Activated CD4-positive, alpha-beta T cell treated with anti-CD3 and anti-CD28 coated beads for 48 hours (primary cell): ENCODE data around the gene COPE.

ENCODE experiments used
- DNase-seq: peaks from one replicate; pipeline ENCODE4 v3.0.0-alpha.2; 2020

The COPE gene

DNA sequence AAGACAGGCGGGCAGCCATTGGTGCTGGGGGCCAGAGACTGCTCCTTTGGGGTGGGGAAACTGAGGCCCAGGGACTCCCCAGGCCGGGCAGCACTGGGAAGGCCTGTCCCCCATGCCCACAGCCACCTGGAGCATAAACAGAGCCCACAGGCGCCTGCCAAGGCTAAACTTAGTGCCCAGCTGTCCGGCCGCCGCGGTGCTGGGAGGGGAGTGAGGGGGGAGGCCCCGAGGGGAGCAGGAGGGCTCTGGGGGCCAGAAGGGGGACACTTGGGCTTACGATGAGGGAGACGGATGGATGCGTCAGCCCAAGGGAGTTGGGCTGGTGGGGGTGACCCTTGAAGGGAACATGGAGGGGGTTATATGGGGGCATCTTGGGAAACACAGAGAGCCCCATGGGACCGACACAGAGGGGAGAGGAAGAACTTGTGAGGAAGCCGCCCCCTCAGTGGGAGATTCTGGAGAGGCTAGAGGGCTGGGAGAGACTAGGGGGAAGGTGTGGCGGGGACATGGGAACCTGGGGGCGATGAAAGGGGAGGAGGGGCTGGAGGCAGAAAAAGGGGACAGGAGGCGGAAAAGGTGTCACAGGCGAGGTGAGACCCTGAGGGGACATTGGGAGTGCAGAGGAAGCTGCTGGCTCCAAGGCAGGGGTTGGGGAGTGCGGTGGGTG is 25.5 kb downstream of the COPE start:
- no peak for DNase-seq

DNA sequence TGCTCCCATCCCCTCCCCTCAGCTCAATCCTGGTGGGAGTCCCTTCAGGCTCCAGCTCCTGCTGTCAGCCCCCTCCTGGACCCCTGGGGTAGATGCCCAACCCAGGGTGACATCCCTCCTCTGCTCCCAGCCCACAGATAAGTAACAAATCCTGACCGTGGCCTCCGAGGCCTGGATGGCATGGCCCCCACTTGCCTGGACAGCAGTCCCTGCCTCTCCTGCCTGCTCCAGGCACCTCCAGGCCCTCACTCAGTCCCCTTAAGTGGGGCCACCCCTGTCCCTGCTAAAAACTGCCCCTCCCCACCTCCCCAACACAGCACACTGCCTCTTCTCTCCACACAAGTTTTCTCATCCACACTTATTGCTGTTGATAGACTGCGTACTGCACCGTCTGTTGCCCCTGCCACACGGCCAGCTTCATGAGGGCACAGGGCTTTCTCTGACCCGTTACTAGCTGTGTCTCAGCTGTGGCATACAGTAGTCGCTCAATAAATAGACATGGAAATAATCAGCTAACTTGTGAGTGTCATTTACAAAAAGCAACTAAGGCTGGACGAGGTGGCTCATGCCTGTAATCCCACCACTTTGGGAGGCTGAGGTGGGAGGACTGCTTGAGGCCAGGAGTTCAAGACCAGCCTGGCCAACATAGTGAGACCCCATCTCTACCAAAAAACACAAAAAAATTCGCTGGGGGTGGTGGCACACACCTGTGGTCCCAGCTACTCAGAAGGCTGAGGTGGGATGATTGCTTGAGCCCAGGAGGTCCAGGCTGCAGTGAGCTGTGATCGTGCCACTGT is 29.0 kb downstream of the COPE start:
- no peak for DNase-seq

DNA sequence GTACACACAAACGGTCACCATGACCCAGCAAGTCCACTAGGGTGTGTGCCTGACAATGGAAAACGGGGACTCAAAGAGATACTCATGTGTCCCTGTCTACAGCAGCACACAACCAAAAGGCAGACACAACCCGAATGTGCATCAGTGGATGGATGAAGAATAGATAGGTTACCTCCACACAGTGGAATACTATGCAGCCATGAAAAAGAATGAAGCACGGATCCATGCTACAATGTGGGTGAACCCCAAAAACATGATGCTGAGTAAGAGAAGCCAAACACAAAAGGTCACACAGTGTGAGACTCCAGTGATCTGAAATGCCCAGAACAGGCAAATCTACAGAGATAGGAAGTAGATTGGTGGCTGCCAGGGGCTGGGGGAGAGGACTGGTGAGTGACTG is 32.2 kb downstream of the COPE start:
- DNase-seq = no peak

DNA sequence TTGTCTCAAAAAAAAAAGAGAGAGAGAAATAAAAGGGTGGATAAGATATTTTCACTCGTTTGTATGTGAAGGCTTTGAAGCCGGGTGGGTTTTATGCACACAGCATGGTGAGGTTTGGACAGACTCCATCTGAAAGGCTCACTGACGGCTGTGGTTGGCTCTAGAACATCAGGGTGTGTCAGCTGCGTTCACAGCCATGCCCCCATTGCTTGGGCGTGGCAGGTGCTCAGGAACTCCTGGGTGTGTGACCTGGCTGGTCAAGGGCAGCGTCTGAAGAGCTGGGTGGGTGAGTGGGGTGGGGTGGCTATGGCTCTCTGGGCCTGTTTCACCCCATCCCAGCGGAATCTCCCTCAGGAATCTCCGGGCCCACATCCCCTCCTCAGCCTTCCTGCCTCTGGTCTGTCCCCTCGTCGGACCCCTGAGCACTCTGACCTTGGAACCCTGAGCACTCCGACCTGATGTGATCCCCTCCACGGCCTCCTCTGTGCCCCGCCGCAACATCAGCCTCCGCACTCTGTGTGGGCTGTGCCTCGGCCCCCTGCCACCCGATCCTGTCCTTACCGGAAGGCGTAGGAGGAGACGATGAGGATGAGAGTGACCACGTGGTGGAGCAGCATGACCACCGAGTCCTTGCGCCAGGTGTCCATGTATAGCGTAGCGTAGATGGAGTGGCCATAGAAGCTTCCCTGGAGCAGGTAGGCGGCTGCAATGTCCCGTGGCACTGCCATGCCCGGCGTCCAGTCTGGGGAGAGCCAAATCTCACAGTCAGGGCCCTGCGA is 35.5 kb downstream of the COPE start:
- DNase-seq = no peak

DNA sequence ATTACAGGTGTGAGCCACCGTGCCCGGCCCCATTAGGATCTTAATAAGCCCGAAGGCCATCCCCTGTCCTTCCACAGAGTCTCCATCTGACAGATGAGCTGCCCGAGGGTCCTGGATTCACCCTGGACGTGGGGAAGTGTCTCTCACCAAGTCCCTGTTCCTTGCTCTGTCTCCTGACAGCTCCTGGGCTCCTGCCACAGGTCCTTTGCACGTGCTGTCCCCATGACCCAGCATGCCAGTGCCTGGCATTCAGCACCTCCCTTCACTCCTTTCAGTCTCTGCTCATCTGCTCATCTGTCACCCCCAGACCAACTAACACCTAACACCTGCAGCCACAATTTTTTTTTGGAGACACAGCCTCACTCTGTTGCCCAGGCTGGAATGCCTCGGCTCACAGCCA is 37.7 kb downstream of the COPE start:
- DNase-seq = no peak

DNA sequence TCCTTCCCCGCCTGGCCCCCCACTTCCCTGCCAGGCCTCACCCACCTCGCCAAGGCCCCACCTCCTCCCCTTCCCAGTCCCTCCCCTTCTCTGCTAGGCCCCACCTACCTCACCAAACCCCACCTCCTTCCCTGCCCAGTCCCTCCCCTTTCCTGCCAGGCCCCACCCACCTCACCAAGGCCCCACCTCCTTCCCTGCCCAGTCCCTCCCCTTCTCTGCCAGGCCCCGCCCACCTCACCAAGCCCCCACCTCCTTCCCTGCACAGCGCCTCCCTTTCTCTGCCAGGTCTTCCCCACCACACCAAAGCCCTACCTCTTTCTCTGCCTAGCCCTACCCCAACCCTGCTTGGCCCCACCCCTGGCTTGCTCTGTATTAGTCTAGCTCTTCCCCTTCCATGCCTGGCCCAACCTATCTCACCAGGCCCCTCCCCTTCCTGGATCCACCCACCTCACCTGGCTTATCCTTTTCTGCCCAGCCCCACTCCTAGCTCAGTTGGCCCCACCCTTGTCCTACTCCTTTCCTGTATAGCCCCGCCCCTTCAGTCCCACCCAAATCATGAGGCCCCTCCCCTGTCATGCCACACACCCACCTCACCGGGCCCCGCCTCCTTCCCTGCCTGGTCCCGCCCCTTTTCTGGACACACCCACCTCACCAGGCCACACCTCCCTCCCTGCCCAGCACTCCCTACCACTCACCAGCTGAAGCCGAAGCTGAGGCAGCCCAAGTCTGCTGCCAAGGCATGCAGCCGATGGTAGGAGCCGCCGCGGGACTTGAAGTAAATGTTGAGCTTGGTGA is 39.4 kb downstream of the COPE start:
- peak; percentile 64 for DNase-seq

DNA sequence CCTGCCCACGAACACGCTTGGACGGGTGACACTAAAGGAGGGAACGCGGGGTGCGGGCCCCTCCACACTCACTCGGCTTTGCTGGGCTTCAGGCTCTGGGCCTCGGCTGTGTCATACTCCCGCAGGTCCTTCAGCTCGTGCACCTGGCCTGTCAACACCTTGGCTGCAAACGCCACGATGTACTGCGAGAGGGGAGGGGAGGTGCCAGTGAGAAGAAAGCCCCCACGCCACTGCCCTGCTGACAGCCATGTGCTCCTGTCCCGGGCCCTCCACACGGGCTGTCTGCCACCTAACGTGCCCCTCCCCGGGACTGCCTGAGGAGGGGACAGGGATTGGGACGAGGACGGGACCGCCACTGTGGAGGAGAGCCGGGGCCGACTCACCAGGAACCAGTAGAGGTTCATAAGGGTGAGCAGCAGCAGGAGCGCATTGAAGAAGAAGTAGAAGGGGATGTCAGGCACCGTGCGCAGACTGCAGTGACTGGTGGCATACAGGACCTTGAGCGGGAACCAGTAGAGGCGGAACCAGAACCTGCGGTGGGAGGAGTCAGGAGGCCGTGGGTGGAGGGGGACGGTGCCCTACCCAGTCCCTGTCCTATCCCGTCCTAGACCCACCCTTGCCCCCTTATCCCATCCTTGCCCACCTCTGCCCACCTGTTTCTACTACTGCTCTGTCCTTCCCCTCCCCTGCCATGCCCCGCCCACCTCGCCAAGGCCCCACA is 40.2 kb downstream of the COPE start:
- no peak for DNase-seq

DNA sequence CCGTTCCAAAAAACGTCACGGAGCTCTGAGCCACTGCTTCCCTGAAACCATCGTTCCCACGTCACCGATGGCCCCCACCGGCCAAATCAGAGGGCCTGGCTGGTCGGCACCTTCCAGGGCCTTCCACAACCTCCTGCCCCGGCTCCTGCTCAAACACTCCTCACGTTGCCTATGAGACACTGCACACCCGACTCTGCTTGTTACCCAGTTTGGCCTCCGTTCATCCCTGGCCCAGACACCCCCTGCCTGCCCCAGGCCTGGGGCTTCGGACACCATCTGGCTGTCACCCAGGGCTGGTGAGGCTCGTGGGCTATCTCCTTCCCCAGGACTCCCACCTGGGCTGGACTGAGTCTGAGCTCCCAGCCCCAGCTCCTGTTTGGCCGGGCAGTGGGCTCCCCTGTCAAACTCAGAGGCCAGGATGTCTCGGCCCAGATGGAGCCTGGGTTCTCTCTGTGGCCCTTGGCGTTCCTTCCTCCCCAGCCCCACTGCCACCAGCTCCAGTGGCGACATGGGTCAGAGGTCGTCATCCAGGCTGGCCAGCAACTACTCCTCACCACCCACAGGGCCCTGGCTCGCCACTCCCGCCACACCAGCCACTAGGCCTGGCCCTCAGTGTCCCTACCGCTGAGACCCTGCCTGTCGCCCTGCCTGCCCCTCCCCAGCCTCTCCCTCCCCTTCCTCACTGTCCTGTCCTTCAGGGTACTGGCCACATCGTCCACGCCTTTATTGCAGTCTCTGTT is 41.0 kb downstream of the COPE start:
- DNase-seq = no peak

DNA sequence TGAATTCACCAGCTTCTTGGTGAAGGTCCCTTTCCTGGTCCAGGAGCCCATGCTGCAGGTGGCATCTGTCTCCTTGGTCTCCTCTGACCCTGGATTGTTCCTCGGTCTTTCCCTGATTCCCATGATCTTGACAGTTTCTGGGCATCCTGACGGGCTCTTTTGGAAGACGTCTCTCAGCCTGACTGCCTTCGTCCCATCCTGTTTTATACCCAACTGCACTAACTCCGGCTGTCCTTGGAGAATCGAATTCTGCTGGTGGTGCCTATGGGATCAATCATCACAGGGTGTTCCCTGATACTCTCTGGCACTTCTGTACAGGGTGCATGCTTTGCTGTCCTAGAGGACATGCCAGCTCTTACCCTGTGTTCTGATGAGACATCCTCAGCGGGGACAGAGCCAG is 42.3 kb downstream of the COPE start:
- DNase-seq = no peak

DNA sequence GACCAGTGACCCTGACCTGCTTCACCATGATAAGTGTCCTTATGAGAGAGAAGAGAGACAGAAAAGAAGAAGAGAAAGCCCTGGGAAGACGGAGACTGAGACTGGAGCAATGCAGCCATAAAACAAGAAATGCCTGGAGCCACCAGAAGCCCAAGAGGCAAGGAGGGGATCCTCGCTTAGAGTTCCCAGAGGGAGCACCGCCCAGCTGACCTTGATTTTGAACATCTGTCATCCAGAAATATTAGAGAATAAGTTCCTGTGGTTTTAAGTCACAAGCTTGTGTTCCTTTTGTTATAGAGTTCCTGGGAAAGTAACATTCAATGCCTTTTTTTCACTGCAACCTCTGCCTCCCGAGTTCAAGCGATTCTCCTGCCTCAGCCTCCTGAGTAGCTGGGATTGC is 43.5 kb downstream of the COPE start:
- no peak for DNase-seq

DNA sequence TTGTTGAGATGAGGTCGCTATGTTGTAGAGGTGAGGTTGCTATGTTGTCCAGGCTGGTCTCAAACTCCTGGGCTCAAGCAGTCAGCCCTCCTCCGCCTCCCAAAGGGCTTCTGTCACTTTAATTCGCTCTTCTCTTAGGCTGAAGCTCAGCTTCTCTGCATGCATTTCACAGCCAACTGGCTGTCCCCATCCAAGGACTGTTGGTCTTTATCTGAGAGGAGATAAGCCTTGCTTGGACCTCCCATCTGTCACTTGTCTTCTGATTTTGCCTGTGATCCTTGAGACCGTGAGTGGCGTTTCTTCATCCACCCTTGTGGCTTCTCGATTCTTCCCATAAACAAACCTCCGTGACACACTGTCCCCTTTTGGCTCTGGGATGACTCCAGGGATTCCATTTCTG is 47.6 kb downstream of the COPE start:
- no peak for DNase-seq

DNA sequence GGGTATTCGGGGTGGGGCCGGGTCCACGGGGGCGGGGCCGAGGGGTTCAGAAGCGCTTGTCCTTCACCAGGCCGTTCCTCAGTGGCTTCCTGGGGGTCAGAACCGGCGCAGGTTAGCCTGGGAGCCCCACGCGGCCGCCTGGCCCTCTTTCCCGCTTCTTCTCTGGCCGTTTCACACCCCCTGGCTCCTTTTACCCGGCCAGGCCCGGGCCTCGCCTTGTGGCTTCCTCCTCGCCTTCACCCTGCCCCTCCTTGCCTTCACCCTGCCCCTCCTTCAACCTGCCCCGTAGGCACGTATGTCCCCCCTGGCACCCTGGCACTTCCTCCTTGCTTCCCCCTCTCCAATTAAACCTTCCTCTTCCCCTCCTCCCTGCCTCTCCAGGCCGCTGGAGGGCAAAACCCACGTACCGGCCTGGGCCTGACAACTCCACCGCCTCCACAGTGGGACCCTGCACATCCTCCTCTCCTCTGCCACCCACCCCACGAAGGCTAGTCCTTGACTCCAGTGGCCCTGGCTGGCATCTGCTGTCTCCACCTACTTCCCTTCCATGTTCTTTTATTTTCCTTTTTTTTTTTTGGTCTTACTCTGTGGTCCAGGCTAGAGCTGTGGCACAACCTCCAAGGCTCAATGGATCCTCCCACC is 48.5 kb downstream of the COPE start:
- no peak for DNase-seq

DNA sequence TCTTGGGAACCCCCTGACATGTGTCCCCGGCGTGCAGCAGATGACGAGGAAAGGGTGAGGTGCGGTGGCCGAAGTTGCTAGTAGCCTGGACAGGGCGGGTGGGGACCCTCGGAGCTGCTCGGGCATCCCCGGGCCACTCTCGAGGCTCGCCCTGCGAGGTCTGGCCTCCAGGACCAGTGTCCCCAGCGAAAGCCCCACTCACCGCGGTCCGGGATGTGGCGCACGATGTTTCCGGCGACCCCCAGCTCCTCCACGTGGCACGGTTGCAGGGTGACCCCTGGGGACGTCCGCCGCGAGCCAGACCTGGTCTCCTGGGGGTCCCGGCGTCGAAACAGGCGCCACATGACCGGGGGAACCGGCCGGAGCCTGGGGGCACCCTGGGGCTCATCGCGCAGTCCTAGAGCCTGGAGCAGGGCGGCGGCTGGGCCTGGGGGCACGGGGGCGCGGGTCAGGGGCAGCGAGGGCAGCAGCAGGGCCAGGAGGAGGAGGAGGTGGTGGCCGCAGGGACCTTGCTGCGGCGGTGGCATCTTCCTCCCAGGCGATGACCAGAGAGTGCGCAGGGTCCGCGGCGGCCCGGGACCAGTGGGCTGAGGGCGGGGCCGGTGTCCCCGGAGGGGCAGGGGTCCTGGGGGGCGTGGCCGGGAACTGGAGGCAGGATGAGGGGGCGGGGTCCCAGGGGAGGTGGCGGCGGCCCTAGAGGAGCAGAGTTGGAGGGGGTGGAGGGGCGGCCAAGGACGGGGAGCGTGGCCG is 49.2 kb downstream of the COPE start:
- no peak for DNase-seq

DNA sequence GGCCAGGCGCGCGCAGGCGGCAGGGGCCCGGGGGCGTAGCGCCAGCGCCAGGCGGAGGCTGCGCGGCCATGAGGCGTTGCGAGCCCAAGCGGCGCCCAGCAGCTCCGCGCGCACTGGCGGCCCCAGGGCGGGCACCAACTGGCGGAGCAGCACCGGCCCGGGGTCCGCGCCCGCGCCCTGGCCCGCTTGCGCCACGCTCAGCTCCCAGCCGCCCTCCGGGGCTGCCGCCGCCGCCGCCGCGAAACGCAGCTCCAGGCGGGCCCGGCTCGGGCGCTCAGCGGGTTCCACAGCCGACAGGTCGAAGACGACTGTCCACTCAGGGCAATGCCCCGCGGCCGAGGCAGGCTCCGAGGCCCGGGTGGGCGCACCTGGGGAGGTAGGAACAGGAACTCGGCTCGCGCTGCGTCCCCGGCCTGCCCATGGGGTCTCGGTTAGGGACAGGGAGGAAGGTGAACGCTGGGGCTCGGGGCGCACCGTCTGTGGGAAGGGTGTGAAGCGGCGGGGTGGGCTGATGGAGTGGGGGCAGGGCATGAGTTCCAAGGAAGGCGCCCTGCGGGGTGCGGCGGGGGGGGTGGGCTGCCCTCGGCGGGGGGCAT is 50.1 kb downstream of the COPE start:
- DNase-seq = no peak

DNA sequence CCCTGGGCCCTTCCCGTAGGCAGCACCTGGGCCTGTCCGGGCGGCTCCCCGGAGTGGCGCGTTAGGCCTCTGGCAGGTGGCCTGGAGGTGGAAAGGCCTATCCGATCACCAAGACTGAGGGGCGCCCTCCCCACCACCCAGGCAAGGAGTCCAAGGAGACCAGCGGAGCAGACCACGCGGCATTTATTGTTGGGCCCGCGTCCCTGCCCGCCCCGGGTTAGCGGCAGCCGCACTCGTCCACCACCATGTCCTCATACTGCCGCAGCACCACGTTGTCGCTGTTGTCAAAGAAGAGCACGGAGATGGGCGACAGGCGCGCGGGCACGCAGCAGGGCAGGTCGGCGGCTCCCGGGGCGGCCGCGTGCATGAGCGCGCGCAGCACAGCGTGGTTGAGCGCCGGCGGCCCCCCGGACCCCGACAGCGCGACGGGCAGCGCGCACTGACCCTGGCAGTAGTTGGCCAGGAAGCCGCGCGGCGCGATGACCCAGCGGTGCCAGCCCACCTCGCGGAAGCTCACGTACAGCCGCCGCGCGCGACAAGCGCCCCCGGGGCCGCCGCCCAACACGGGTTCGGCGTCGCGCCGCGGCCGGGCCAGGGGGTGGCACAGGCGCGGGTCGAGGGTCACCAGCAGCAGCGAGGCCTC is 50.7 kb downstream of the COPE start:
- no peak for DNase-seq

DNA sequence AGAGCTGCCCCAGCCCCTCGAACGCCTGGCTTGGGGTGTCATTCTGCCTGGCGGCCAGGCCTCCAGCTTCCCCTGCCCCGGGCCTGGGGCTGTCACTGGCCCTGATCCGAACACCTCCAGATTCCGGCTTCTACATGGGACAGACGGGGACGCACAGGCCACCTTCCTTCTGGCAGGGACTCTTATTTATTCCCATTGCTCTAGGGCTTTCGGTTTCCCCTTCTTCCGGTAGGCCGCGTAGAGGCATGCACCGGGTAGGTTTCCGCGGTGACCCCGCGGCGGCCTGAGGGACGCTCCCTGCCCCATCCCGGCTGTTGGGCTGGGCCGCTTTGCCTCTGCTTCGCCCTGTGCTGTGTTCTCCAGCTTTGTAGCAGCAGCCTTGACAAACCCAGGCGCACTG is 51.4 kb downstream of the COPE start:
- no peak for DNase-seq

DNA sequence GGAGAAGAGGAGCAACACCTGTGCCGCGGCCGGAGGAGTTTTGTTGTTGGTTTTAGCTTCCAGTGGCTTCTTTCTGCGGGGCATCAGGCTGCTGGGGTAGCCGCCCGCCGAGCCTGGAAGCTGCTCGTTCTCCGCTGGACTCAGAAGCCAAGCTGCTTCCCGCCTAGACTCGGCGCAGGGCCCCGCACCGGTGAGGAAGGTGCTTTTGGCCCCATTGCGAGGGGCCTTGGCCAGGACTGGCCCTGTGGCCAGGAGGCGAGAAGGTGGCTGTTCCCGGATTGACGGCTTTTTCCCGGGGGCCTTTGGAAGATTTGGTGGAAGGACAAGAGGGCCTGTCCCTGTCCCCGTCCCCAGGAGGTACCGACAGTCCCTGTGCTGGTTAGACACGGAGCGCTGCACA is 52.0 kb downstream of the COPE start:
- DNase-seq = no peak

DNA sequence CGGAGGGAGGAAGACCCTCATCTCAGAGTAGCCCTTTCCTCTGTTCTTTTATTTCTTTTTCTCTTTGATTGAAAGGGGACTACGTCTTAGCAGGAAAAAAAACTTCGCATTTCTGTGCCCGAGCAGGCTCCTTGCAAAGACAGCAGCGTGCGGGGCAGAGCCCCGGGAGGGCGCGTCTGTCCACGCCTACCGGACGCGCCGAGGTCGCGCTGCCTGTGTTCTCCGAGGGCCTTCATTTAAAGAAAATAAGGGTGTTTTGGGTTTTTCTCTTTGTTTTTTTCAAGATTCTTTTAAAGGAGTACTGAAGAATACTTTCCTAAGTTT is 52.4 kb downstream of the COPE start:
- DNase-seq = no peak

DNA sequence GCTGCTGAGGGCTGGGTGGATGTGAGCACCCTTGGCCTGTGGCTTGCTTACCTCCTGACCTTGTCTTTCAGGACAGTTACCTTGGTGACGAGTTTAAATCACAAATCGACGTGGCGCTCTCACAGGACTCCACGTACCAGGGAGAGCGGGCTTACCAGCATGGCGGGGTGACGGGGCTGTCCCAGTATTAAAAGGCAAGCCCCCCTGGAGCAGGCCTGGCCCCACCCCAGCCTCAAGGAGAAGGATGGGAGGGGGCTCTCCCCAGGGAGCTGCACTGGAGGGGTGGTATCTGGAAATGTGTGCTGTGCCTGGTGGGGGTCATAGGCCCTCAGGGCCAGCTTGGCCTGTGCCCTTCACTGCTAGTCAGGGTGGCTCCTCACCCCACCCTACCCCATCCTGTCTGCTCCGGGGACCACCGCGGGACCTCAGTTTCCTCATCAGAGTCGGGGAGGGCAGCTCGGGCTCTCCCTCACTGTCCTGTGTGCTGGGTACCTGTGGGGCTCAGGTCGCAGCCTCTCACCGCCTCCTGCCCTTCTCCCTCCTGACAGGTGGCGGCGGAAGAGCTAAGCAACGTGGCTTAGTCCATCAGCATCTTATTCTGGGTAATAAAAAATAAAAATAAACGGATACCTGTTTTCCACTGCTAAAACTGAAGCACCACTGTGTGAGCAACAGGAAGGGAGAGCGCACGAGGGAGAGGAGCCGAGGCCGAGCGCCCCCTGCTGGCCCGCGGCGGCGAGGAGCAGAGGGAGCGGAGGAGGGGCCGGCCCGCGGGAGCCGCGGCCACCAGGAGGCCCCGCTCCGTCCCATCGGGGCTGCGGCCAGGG is 53.0 kb downstream of the COPE start:
- peak; percentile 75 for DNase-seq
